Thyroid gland (tissue), 4 donors: ENCODE measurements around the gene PTPN23. TPM values are rescaled to one million over a fixed set of nuclear protein-coding genes. Genes with fewer than 3 reads are reported as not detected.

ENCODE experiments used
- DNase-seq, 2 donors: peaks; one replicate each; pipeline ENCODE4 v3.0.0-alpha.2; 2019
- H3K27ac ChIP-seq, 3 donors: fragments of 200-600 bp; sonication (generic); 1 replicate in 2 of 3; 2 replicates in 1 of 3; pipeline ENCODE4 v1.5.1; 2016 to 2019; ENCODE audit warnings: mild to moderate bottlenecking in 1 of 3, moderate library complexity in 1 of 3
- H3K27me3 ChIP-seq: fragments of 200-600 bp; sonication (generic); one replicate; pipeline ENCODE4 v1.5.1; 2019
- H3K36me3 ChIP-seq, 2 donors: fragments of 200-600 bp; sonication (generic); one replicate each; pipeline ENCODE4 v1.5.1; 2016 to 2019
- H3K4me1 ChIP-seq, 2 donors: fragments of 200-600 bp; sonication (generic); one replicate each; pipeline ENCODE4 v1.5.1; 2017 to 2019
- H3K4me3 ChIP-seq, 3 donors: fragments of 200-600 bp; sonication (generic); replicated peaks in 1 of 3; 1 replicate in 2 of 3; 2 replicates in 1 of 3; pipeline ENCODE4 v1.5.1; 2016; ENCODE audit warnings: mild to moderate bottlenecking in 1 of 3
- H3K9me3 ChIP-seq: fragments of 200-600 bp; sonication (generic); one replicate; pipeline ENCODE4 v1.5.1; 2017
- CTCF ChIP-seq, 6 experiments: fragments of 200-600 bp in 3 of 6; fragments of 450-650 bp in 3 of 6; sonication (generic) in 3 of 6; IDR thresholded peaks; one replicate each; pipeline ENCODE4 v1.5.1; 2016 to 2019; ENCODE audit warnings: antibody characterized with exemption in 6 of 6, mild to moderate bottlenecking in 2 of 6, inconsistent platforms in 1 of 6, moderate library complexity in 1 of 6
- POLR2A ChIP-seq, 2 donors: fragments of 450-650 bp; IDR thresholded peaks; one replicate each; pipeline ENCODE4 v1.6.1; 2017; ENCODE audit warnings: antibody characterized with exemption in 2 of 2, mild to moderate bottlenecking in 2 of 2, moderate library complexity in 1 of 2
- WGBS, 2 donors: methylation state at CpG; one replicate each; pipeline ENCODE4 v1.1.5; 2017; 5-methylcytosine and 5-hydroxymethylcytosine counted together
- intact Hi-C: fragments of 100-400 bp; cut with DNase I; formaldehyde crosslinking; loops from one replicate; pipeline ENCODE4 v1.15.1; 2023
- total RNA-seq, 4 donors: library from RNA; depleted of rRNA; stranded (reverse); fragments of >200 nt; gene quantifications; one replicate each; pipeline ENCODE4 v1.2.3, GENCODE V29; 2016

Gene PTPN23
- total RNA-seq, 4 donors from 2014 or later = 20.2 to 40.1 (median 32.1) TPM

- no peak overlapping the region for H3K27ac ChIP-seq
- intact Hi-C loops = no loop called here
- H3K4me1 ChIP-seq = no peaks in the 10 kb centered on the region
- H3K4me3 ChIP-seq = no peak overlapping the region
- no peaks in the 10 kb centered on the region for H3K9me3 ChIP-seq
- TF ChIP-seq POLR2A (IDR thresholded peaks at IDR 0.05) (no peak), CTCF (IDR thresholded peaks at IDR 0.05) (no peak)
- WGBS, 2 donors = 89 to 93% methylated on average over 6 to 30 of the region's 30 CpGs
- H3K36me3 ChIP-seq = peaks cover 69 to 74% of the 10 kb centered on the region in 2 donors
- DNase-seq = no peak
- no peaks in the 10 kb centered on the region for H3K27me3 ChIP-seq
These were observed 30.2 kb downstream of the PTPN23 start for GRCh38 chr3:47410801-47411646.

GRCh38 chr3:47411696-47412452, 31.1 kb downstream of the PTPN23 start:
- Histone ChIP-seq H3K9me3 (no peaks in the 10 kb centered on the region), H3K27ac (no peak overlapping the region), H3K27me3 (no peaks in the 10 kb centered on the region), H3K36me3 (peaks cover 67 to 68% of the 10 kb centered on the region in 2 donors), H3K4me3 (no peak overlapping the region), H3K4me1 (no peaks in the 10 kb centered on the region)
- intact Hi-C loops = no loop called here
- TF ChIP-seq POLR2A (IDR thresholded peaks at IDR 0.05) = no peak
- no peak for TF ChIP-seq CTCF (IDR thresholded peaks at IDR 0.05)
- no peak for DNase-seq
- 95 to 96% methylated on average over 8 to 21 of the region's 24 CpGs for WGBS, 2 donors

GRCh38 chr3:47412453-47412756, 31.6 kb downstream of the PTPN23 start:
- Histone ChIP-seq H3K27ac (no peak overlapping the region), H3K4me3 (no peak overlapping the region), H3K27me3 (no peaks in the 10 kb centered on the region), H3K4me1 (no peaks in the 10 kb centered on the region), H3K36me3 (peaks cover 68 to 70% of the 10 kb centered on the region in 2 donors), H3K9me3 (no peaks in the 10 kb centered on the region)
- DNase-seq = no peak
- intact Hi-C loops = no loop called here
- 89 to 93% methylated on average over 3 to 5 of the region's 5 CpGs for WGBS, 2 donors
- TF ChIP-seq CTCF (IDR thresholded peaks at IDR 0.05) = no peak
- TF ChIP-seq POLR2A (IDR thresholded peaks at IDR 0.05) = no peak

GRCh38 chr3:47412842-47413520, 32.2 kb downstream of the PTPN23 start:
- DNase-seq = no peak
- WGBS, 2 donors = 77 to 79% methylated on average over 7 to 12 of the region's 12 CpGs
- H3K36me3 ChIP-seq = peaks cover 62 to 66% of the 10 kb centered on the region in 2 donors

GRCh38 chr3:47413751-47414150, 32.9 kb downstream of the PTPN23 start:
- Histone ChIP-seq H3K4me1 (no peaks in the 10 kb centered on the region), H3K27ac (no peak overlapping the region), H3K4me3 (no peak overlapping the region), H3K27me3 (no peaks in the 10 kb centered on the region), H3K9me3 (no peaks in the 10 kb centered on the region), H3K36me3 (peaks cover 56 to 67% of the 10 kb centered on the region in 2 donors)
- intact Hi-C loops = no loop called here
- DNase-seq = no peak
- TF ChIP-seq POLR2A (IDR thresholded peaks at IDR 0.05) (no peak), CTCF (IDR thresholded peaks at IDR 0.05) (no peak)
- 89 to 94% methylated on average over 3 to 5 of the region's 7 CpGs for whole genome bisulfite sequencing, 2 donors

More at GRCh38 chr3:47412842-47413520, 32.2 kb downstream of the PTPN23 start:
- Histone ChIP-seq H3K4me1 (no peaks in the 10 kb centered on the region), H3K9me3 (no peaks in the 10 kb centered on the region), H3K4me3 (no peak overlapping the region), H3K27ac (no peak overlapping the region), H3K27me3 (no peaks in the 10 kb centered on the region)
- no peak for TF ChIP-seq POLR2A (IDR thresholded peaks at IDR 0.05)
- intact Hi-C loops = no loop called here
